GM19328 (cell line): ENCODE data around the gene MPRIP.

ENCODE experiments used
- ATAC-seq: cut with Tn5 transposase; IDR thresholded peaks from one replicate; pipeline ENCODE4 v1.9.1; 2021; ENCODE audit warnings: mild to moderate bottlenecking, moderate library complexity; ENCODE audit not compliant: unreplicated experiment

MPRIP gene

GRCh38 chr17:17201907-17202306, 159.7 kb downstream of the MPRIP start:
- ATAC-seq, result no peak

- ATAC-seq, result no peak
These were observed 161.0 kb downstream of the MPRIP start for GRCh38 chr17:17203173-17203730.

- no peak for ATAC-seq
These were observed 161.9 kb downstream of the MPRIP start for GRCh38 chr17:17204041-17204591.

- ATAC-seq, result no peak
These were observed 162.5 kb downstream of the MPRIP start for GRCh38 chr17:17204635-17205231.

GRCh38 chr17:17205368-17206123, 163.3 kb downstream of the MPRIP start:
- ATAC-seq, result peak; percentile 14

GRCh38 chr17:17206124-17206912, 164.1 kb downstream of the MPRIP start, which contains the start of gene PLD6:
TSS of gene PLD6 (minus strand) at chr17:17206333. CDS start at chr17:17206286, 47 bp downstream.
- peak; percentile 62 for ATAC-seq

- ATAC-seq, result no peak
These were observed 164.7 kb downstream of the MPRIP start for GRCh38 chr17:17206913-17207335.

- no peak for ATAC-seq
These were observed 165.7 kb downstream of the MPRIP start for GRCh38 chr17:17207998-17208397.

- ATAC-seq, result no peak
These were observed 171.5 kb downstream of the MPRIP start for GRCh38 chr17:17213775-17214174.

GRCh38 chr17:17214646-17215436, 172.6 kb downstream of the MPRIP start:
- ATAC-seq, result no peak

- ATAC-seq, result no peak
These were observed 173.3 kb downstream of the MPRIP start for GRCh38 chr17:17215575-17215974.

GRCh38 chr17:17216236-17216635, 174.0 kb downstream of the MPRIP start:
- no peak for ATAC-seq

- ATAC-seq, result no peak
These were observed 174.5 kb downstream of the MPRIP start for GRCh38 chr17:17216776-17217175.

- no peak for ATAC-seq
These were observed 175.7 kb downstream of the MPRIP start for GRCh38 chr17:17217995-17218394.

- ATAC-seq, result no peak
These were observed 178.3 kb downstream of the MPRIP start for GRCh38 chr17:17220529-17220928.

GRCh38 chr17:17221329-17221728, 179.1 kb downstream of the MPRIP start:
- ATAC-seq, result no peak

GRCh38 chr17:17223736-17224135, 181.5 kb downstream of the MPRIP start:
- ATAC-seq, result no peak

GRCh38 chr17:17224137-17224536, 181.9 kb downstream of the MPRIP start:
- ATAC-seq, result no peak

GRCh38 chr17:17225901-17226300, 183.6 kb downstream of the MPRIP start:
- ATAC-seq, result no peak
